HG03442 (cell line): ENCODE measurements around the gene HIP1R.
"Not testable (repeated sequence)": the region's sequence is repeated elsewhere in the genome, so short reads cannot be mapped to it uniquely, and the experiment has no call there.

Experiments
- ATAC-seq: cut with Tn5 transposase; IDR thresholded peaks from one replicate; pipeline ENCODE4 v1.9.1; 2021; ENCODE audit warnings: mild to moderate bottlenecking, moderate library complexity; ENCODE audit not compliant: unreplicated experiment

Gene HIP1R

GRCh38 chr12:122889761-122890520, 54.7 kb downstream of the HIP1R start:
- no peak for ATAC-seq

- no peak for ATAC-seq
These were observed 56.6 kb downstream of the HIP1R start for GRCh38 chr12:122891661-122892525.

GRCh38 chr12:122892724-122893123, 57.5 kb downstream of the HIP1R start:
- not testable (repeated sequence) for ATAC-seq

- no peak for ATAC-seq
These were observed 58.2 kb downstream of the HIP1R start for GRCh38 chr12:122893208-122894153.

GRCh38 chr12:122894193-122895121, 59.2 kb downstream of the HIP1R start:
- ATAC-seq = no peak

- no peak for ATAC-seq
These were observed 60.1 kb downstream of the HIP1R start for GRCh38 chr12:122895320-122895703.

- ATAC-seq = no peak
These were observed 60.7 kb downstream of the HIP1R start, which contains the start of gene VPS37B for GRCh38 chr12:122895704-122896636. VPS37B (minus strand) TSS chr12:122896124; CDS start chr12:122896062, 62 bp downstream.

GRCh38 chr12:122896662-122897061, 61.4 kb downstream of the HIP1R start:
- no peak for ATAC-seq

- no peak for ATAC-seq
These were observed 64.6 kb downstream of the HIP1R start for GRCh38 chr12:122899887-122900286.

- no peak for ATAC-seq
These were observed 67.8 kb downstream of the HIP1R start for GRCh38 chr12:122902854-122903692.

- no peak for ATAC-seq
These were observed 68.4 kb downstream of the HIP1R start for GRCh38 chr12:122903693-122904034.

GRCh38 chr12:122905258-122905657, 70.0 kb downstream of the HIP1R start:
- ATAC-seq = not testable (repeated sequence)

- no peak for ATAC-seq
These were observed 73.7 kb downstream of the HIP1R start for GRCh38 chr12:122908915-122909314.

GRCh38 chr12:122909442-122910288, 74.4 kb downstream of the HIP1R start:
- ATAC-seq = no peak
